ENCODE measurements around the gene CDKAL1. TPM values are rescaled to one million over a fixed set of nuclear protein-coding genes. Genes with fewer than 3 reads are reported as not detected.

CDKAL1 gene
- total and polyA plus RNA-seq, 10 donors: 4.8 to 26.9 (median 20.1) TPM

DNA sequence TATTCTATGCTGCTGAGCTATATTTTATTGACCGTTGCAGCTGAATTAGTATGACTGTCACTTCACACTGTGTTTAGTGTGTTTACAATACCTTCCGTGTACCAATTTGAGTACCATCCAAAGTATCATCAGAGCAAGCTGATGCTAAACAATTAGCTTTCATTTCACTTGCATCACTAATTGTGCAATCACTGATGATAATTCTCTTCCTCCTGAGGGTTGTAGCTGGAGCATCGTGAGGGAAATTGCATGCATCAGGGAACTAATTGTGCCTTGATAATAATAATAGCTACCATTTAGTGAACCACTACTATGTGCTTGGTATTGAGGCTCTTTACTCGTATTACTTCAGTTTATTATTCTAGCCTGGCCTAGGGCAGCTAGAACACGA lies 674.5 kb downstream of the CDKAL1 start:
- Histone ChIP-seq H3K36me3 (peaks cover 0 to 52% (median 2%) of the 10 kb centered on the region in 6 donors), H3K27ac (no peak overlapping the region), H3K4me1 (peaks cover 0 to 25% (median 3%) of the 10 kb centered on the region in 6 donors), H3K27me3 (replicated peaks in 1 of 7) (no peaks in the 10 kb centered on the region), H3K9me3 (peaks cover 0 to 14% (median 0%) of the 10 kb centered on the region in 8 donors), H3K4me3 (no peak overlapping the region)
- 76 to 90% (median 84%) methylated on average over 5 of the region's 5 CpGs for WGBS, 5 donors
- TF ChIP-seq POLR2A (IDR thresholded peaks at IDR 0.05): no peak
- no peak for TF ChIP-seq POLR2AphosphoS5 (IDR thresholded peaks at IDR 0.05)
- TF ChIP-seq, protein P1, sequence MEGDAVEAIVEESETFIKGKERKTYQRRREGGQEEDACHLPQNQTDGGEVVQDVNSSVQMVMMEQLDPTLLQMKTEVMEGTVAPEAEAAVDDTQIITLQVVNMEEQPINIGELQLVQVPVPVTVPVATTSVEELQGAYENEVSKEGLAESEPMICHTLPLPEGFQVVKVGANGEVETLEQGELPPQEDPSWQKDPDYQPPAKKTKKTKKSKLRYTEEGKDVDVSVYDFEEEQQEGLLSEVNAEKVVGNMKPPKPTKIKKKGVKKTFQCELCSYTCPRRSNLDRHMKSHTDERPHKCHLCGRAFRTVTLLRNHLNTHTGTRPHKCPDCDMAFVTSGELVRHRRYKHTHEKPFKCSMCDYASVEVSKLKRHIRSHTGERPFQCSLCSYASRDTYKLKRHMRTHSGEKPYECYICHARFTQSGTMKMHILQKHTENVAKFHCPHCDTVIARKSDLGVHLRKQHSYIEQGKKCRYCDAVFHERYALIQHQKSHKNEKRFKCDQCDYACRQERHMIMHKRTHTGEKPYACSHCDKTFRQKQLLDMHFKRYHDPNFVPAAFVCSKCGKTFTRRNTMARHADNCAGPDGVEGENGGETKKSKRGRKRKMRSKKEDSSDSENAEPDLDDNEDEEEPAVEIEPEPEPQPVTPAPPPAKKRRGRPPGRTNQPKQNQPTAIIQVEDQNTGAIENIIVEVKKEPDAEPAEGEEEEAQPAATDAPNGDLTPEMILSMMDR (IDR thresholded peaks at IDR 0.05 in 8 of 11, conservative IDR thresholded peaks at IDR 0.05 in 3 of 11): no peak
- intact Hi-C loops (cut with DNase I; ENCODE audit: low total_unique reads): no loop called here
- no peak for DNase-seq

DNA sequence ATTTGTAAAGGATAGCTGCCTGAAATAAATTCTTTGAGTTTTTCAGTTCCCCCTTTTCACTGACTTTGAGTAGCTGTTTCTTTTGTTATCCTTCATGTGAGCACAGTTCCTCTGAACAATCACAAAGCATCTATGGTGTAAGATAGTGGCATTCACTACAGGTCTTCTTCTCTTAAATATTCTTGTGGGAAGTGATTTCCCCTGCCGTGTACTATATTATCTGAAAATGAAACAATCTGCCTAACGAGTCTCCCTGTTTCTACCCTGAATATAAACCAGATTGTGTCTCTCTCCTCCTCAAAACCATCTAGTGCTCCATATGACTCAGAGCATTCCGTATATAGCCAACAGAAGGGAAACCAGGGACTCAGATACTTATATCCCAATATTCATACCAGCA lies 679.2 kb downstream of the CDKAL1 start:
- WGBS, 5 donors: 62 to 80% (median 75%) methylated on average over 3 of the region's 3 CpGs
- H3K36me3 ChIP-seq: peaks cover 0 to 46% (median 2%) of the 10 kb centered on the region in 6 donors
- intact Hi-C loops (cut with DNase I; ENCODE audit: low total_unique reads): no loop called here
- no peak overlapping the region for H3K27ac ChIP-seq
- peaks cover 0 to 12% (median 0%) of the 10 kb centered on the region in 8 donors for H3K9me3 ChIP-seq
- no peaks in the 10 kb centered on the region for H3K27me3 ChIP-seq (replicated peaks in 1 of 7)
- H3K4me3 ChIP-seq: no peak overlapping the region
- TF ChIP-seq, protein P1 (IDR thresholded peaks at IDR 0.05 in 8 of 11, conservative IDR thresholded peaks at IDR 0.05 in 3 of 11): no peak
- TF ChIP-seq POLR2A (IDR thresholded peaks at IDR 0.05) (no peak), POLR2AphosphoS5 (IDR thresholded peaks at IDR 0.05) (no peak)
- peaks cover 0 to 16% (median 2%) of the 10 kb centered on the region in 6 donors for H3K4me1 ChIP-seq
- no peak for DNase-seq

GRCh38 chr6:21214738-21215448 lies 680.6 kb downstream of the CDKAL1 start:
- Histone ChIP-seq H3K4me3 (no peak overlapping the region), H3K27me3 (replicated peaks in 1 of 7) (no peaks in the 10 kb centered on the region), H3K4me1 (peaks cover 0 to 11% (median 0%) of the 10 kb centered on the region in 6 donors), H3K36me3 (peaks cover 0 to 36% (median 0%) of the 10 kb centered on the region in 6 donors), H3K9me3 (peaks cover 0 to 12% (median 0%) of the 10 kb centered on the region in 8 donors), H3K27ac (no peak overlapping the region)
- DNase-seq: no peak
- no peak for TF ChIP-seq POLR2AphosphoS5 (IDR thresholded peaks at IDR 0.05)
- TF ChIP-seq, protein P1 (IDR thresholded peaks at IDR 0.05 in 8 of 11, conservative IDR thresholded peaks at IDR 0.05 in 3 of 11): no peak
- no peak for TF ChIP-seq POLR2A (IDR thresholded peaks at IDR 0.05)
- WGBS, 5 donors: 92 to 97% (median 94%) methylated on average over 3 to 5 of the region's 5 CpGs
- intact Hi-C loops (cut with DNase I; ENCODE audit: low total_unique reads): no loop called here

DNA sequence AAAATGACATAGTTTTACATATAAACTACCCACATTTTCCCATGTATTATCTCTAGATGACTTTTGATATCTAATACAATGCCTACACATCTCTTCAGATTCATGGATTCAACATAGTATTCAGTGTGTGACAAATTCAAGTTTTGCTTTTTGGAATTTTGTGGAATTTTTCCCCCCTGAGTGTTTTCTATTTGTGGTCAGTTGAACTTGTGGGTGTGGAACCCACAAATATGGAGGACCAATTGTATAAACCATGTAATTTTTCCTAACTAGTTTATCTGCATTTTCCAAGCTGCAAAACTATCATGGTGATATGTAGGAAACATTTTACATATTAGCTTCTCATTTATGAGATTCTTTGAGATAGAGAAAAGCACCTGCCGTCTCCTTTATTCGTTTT lies 685.0 kb downstream of the CDKAL1 start:
- Histone ChIP-seq H3K4me3 (no peak overlapping the region), H3K36me3 (peaks cover 0 to 31% (median 0%) of the 10 kb centered on the region in 6 donors), H3K27me3 (replicated peaks in 1 of 7) (no peaks in the 10 kb centered on the region), H3K27ac (no peak overlapping the region), H3K9me3 (peaks cover 0 to 5% (median 0%) of the 10 kb centered on the region in 8 donors), H3K4me1 (no peaks in the 10 kb centered on the region)
- no peak for DNase-seq
- no peak for TF ChIP-seq POLR2A (IDR thresholded peaks at IDR 0.05)
- TF ChIP-seq, protein P1 (IDR thresholded peaks at IDR 0.05 in 8 of 11, conservative IDR thresholded peaks at IDR 0.05 in 3 of 11): no peak
- TF ChIP-seq POLR2AphosphoS5 (IDR thresholded peaks at IDR 0.05): no peak
- intact Hi-C loops (cut with DNase I; ENCODE audit: low total_unique reads): no loop called here
- WGBS, 5 donors: 86 to 95% (median 94%) methylated on average over 2 of the region's 2 CpGs

Measured in spleen (tissue), 11 donors.